Posterior vena cava (tissue), 2 donors: ENCODE measurements around the gene NANOG. TPM values are rescaled to one million over a fixed set of nuclear protein-coding genes. Genes with fewer than 3 reads are reported as not detected.
"Not testable (repeated sequence)": the region's sequence is repeated elsewhere in the genome, so short reads cannot be mapped to it uniquely, and the experiment has no call there.

Experiments
- DNase-seq: peaks from one replicate; pipeline ENCODE4 v3.0.0-alpha.2; 2020; ENCODE audit warnings: low spot score
- intact Hi-C, 2 donors: fragments of 100-400 bp; cut with DNase I; formaldehyde crosslinking; loops; one replicate each; pipeline versions ENCODE4 v1.14.1 to v1.14.2; 2022 to 2023
- total RNA-seq, 2 donors: library from RNA; stranded (reverse); fragmentation: NEBNext Ultra II Directional; extraction: Animal tissue kit (Norgen Biotek cat#: 25700); gene quantifications; one replicate each; pipeline ENCODE4 v1.2.1, GENCODE V29; 2021
- donor health status: DM: yes; HTN: yes; CAD: no.
- donor health status: DM: yes; HTN: yes; CAD: no.

The NANOG gene
- total RNA-seq, 2 donors from 2014 or later: 0.56 to 0.76 TPM

- no peak for DNase-seq
- intact Hi-C loops: no loop called here
Observed at GRCh38 chr12:7797698-7798398, 8.6 kb downstream of the NANOG start.

GRCh38 chr12:7798750-7799308 is 9.6 kb downstream of the NANOG start:
- intact Hi-C loops, DNase-seq: not testable (repeated sequence)

- intact Hi-C loops: no loop called here
- no peak for DNase-seq
Observed at GRCh38 chr12:7801460-7801859, 12.3 kb downstream of the NANOG start.

- DNase-seq, intact Hi-C loops: not testable (repeated sequence)
Observed at GRCh38 chr12:7806319-7806718, 17.1 kb downstream of the NANOG start.

- intact Hi-C loops: no loop called here
- peak; percentile 86 for DNase-seq
Observed at GRCh38 chr12:7806863-7807487, 17.8 kb downstream of the NANOG start.

- intact Hi-C loops, DNase-seq: not testable (repeated sequence)
Observed at GRCh38 chr12:7825754-7826153, 36.6 kb downstream of the NANOG start.

GRCh38 chr12:7829737-7830136 is 40.5 kb downstream of the NANOG start:
- intact Hi-C loops: loop anchor here in 1 of 2 donors (5.0 kb wide), 1 partner anchor 1948 kb away; no protein-coding TSS in a partner anchor

GRCh38 chr12:7832059-7832696 is 43.0 kb downstream of the NANOG start:
- intact Hi-C loops: loop anchor here in 1 of 2 donors (5.0 kb wide), 1 partner anchor 1945 kb away; no protein-coding TSS in a partner anchor
- peak; percentile 11 for DNase-seq

More at GRCh38 chr12:7829737-7830136, 40.5 kb downstream of the NANOG start:
- DNase-seq: peak; percentile 29

GRCh38 chr12:7833201-7833600 is 44.0 kb downstream of the NANOG start:
- intact Hi-C loops: loop anchor here in 1 of 2 donors (5.0 kb wide), 1 partner anchor 1944 kb away; no protein-coding TSS in a partner anchor
- DNase-seq: peak; percentile 28

GRCh38 chr12:7833831-7834230 is 44.6 kb downstream of the NANOG start:
- intact Hi-C loops: loop anchor here in 1 of 2 donors (5.0 kb wide), 1 partner anchor 1943 kb away; no protein-coding TSS in a partner anchor
- no peak for DNase-seq

- intact Hi-C loops: loop anchor here in 1 of 2 donors (5.0 kb wide), 1 partner anchor 1943 kb away; no protein-coding TSS in a partner anchor
Observed at GRCh38 chr12:7834701-7835100, 45.5 kb downstream of the NANOG start.

GRCh38 chr12:7835116-7835515 is 45.9 kb downstream of the NANOG start:
- peak; percentile 37 for DNase-seq
- intact Hi-C loops: no loop called here

More at GRCh38 chr12:7834701-7835100, 45.5 kb downstream of the NANOG start:
- DNase-seq: peak; percentile 6

- DNase-seq: peak; percentile 5
- intact Hi-C loops: no loop called here
Observed at GRCh38 chr12:7835766-7836165, 46.6 kb downstream of the NANOG start.

- intact Hi-C loops: no loop called here
Observed at GRCh38 chr12:7837366-7837765, 48.2 kb downstream of the NANOG start.

GRCh38 chr12:7839226-7839625 is 50.0 kb downstream of the NANOG start:
- DNase-seq: peak; percentile 75
- intact Hi-C loops: not testable (repeated sequence)

More at GRCh38 chr12:7837366-7837765, 48.2 kb downstream of the NANOG start:
- DNase-seq: peak; percentile 79

GRCh38 chr12:7839848-7840247 is 50.6 kb downstream of the NANOG start:
- intact Hi-C loops: not testable (repeated sequence)

GRCh38 chr12:7842444-7842843 is 53.2 kb downstream of the NANOG start:
- intact Hi-C loops, DNase-seq: not testable (repeated sequence)

More at GRCh38 chr12:7839848-7840247, 50.6 kb downstream of the NANOG start:
- not testable (repeated sequence) for DNase-seq

GRCh38 chr12:7843149-7843548 is 53.9 kb downstream of the NANOG start:
- DNase-seq, intact Hi-C loops: not testable (repeated sequence)

GRCh38 chr12:7843583-7843982 is 54.4 kb downstream of the NANOG start:
- DNase-seq, intact Hi-C loops: not testable (repeated sequence)
